ENCODE results near the gene ENTPD2. TPM values are rescaled to one million over a fixed set of nuclear protein-coding genes. Genes with fewer than 3 reads are reported as not detected.

The ENTPD2 gene
- total and polyA plus RNA-seq, 12 donors: 0.28 to 1.7 (median 0.49) TPM; not detected in 6

- H3K9me3 ChIP-seq (replicated peaks in 1 of 3): no peaks in the 10 kb centered on the region
- peaks cover 28 to 43% of the 10 kb centered on the region in 2 donors for H3K4me1 ChIP-seq (replicated peaks in 1 of 2)
- intact Hi-C loops (cut with DNase I): no loop called here
- TF ChIP-seq POLR2A (IDR thresholded peaks at IDR 0.05): no peak
- TF ChIP-seq, protein P1, sequence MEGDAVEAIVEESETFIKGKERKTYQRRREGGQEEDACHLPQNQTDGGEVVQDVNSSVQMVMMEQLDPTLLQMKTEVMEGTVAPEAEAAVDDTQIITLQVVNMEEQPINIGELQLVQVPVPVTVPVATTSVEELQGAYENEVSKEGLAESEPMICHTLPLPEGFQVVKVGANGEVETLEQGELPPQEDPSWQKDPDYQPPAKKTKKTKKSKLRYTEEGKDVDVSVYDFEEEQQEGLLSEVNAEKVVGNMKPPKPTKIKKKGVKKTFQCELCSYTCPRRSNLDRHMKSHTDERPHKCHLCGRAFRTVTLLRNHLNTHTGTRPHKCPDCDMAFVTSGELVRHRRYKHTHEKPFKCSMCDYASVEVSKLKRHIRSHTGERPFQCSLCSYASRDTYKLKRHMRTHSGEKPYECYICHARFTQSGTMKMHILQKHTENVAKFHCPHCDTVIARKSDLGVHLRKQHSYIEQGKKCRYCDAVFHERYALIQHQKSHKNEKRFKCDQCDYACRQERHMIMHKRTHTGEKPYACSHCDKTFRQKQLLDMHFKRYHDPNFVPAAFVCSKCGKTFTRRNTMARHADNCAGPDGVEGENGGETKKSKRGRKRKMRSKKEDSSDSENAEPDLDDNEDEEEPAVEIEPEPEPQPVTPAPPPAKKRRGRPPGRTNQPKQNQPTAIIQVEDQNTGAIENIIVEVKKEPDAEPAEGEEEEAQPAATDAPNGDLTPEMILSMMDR (IDR thresholded peaks at IDR 0.05): no peak
- 92 to 100% (median 96%) methylated on average over 3 to 16 of the region's 16 CpGs for WGBS, 4 donors
- peaks cover 0 to 37% of the 10 kb centered on the region in 2 donors for H3K36me3 ChIP-seq (replicated peaks in 1 of 2)
- no peaks in the 10 kb centered on the region for H3K27me3 ChIP-seq
- DNase-seq: no peak
- H3K4me3 ChIP-seq: no peak overlapping the region
- peak overlapping the region in 3 of 5 donors; percentile 89 to 91 (median 91) for H3K27ac ChIP-seq
Measured at GRCh38 chr9:137082222-137082924, 28.5 kb upstream of the ENTPD2 start.

- TF ChIP-seq POLR2A (IDR thresholded peaks at IDR 0.05): no peak
- TF ChIP-seq, protein P1 (IDR thresholded peaks at IDR 0.05): no peak
- H3K36me3 ChIP-seq (replicated peaks in 1 of 2): peaks cover 0 to 37% of the 10 kb centered on the region in 2 donors
- no peaks in the 10 kb centered on the region for H3K27me3 ChIP-seq
Measured at GRCh38 chr9:137080260-137081122, 26.6 kb upstream of the ENTPD2 start.

DNA sequence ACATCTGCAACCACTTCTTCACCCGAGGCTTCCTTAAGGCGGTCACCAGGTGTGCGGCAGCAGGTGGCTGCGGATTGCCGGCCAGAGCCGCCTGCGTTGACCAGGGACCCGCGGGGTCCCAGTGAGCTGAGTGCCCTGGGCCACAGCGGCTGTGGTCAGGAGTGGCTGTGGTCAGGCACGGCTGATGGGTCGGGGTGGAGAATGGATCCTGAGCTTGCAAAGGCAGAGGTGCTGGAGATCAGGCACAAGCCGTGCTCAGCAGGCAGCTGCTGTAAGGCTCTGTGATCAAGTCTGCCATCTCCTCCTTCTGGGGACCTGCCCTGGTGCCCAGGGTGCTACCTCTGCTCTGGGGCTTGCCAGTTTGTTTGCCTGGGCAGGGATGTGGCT lies 25.5 kb upstream of the ENTPD2 start:
- TF ChIP-seq, protein P1 (IDR thresholded peaks at IDR 0.05): no peak
- Histone ChIP-seq H3K9me3 (replicated peaks in 1 of 3) (no peaks in the 10 kb centered on the region), H3K36me3 (replicated peaks in 1 of 2) (peaks cover 0 to 37% of the 10 kb centered on the region in 2 donors), H3K27me3 (no peaks in the 10 kb centered on the region), H3K4me3 (no peak overlapping the region), H3K4me1 (replicated peaks in 1 of 2) (peaks cover 13 to 31% of the 10 kb centered on the region in 2 donors), H3K27ac (no peak overlapping the region)
- no peak for DNase-seq
- intact Hi-C loops (cut with DNase I): no loop called here
- WGBS, 4 donors: 71 to 100% (median 87%) methylated on average over 1 to 13 of the region's 13 CpGs

More at GRCh38 chr9:137080260-137081122, 26.6 kb upstream of the ENTPD2 start:
- intact Hi-C loops (cut with DNase I): no loop called here
- Histone ChIP-seq H3K4me1 (replicated peaks in 1 of 2) (peaks cover 21 to 35% of the 10 kb centered on the region in 2 donors), H3K27ac (no peak overlapping the region), H3K9me3 (replicated peaks in 1 of 3) (no peaks in the 10 kb centered on the region), H3K4me3 (no peak overlapping the region)
- no peak for DNase-seq
- WGBS, 4 donors: 72 to 94% (median 93%) methylated on average over 5 to 24 of the region's 24 CpGs

DNA sequence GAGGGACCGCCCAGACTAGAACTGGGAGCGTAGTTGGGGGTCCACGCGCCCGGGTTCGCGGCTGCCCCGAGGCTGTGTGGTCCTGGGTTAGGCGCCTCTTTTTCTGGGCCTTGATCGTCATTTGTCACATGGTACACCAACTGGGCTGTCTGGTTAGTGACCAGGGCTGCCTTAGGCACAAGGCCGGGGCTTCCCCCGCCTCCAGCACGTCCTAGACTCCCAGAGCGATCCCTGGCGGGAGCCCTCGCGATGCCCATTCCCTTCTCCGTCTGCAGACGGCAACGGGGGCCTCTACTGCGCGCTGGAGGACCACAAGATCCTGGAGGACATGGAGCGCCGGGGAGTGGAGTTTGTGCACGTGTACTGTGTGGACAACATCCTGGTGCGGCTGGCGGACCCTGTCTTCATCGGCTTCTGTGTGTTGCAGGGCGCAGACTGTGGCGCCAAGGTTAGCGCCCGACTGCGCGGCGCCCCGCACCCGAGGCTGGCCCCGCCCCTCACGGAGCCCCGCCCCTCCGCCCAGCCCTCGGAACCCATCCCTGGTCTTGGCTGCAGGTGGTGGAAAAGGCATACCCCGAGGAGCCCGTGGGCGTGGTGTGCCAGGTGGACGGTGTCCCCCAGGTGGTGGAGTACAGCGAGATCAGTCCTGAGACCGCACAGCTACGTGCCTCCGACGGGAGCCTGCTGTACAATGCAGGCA lies 25.0 kb upstream of the ENTPD2 start:
- peak overlapping the region in 1 of 4 donors; percentile 87 for H3K4me3 ChIP-seq
- TF ChIP-seq POLR2A (IDR thresholded peaks at IDR 0.05): no peak
- TF ChIP-seq, protein P1 (IDR thresholded peaks at IDR 0.05): no peak
- H3K9me3 ChIP-seq (replicated peaks in 1 of 3): no peaks in the 10 kb centered on the region
- H3K27me3 ChIP-seq: no peaks in the 10 kb centered on the region
- no peak overlapping the region for H3K27ac ChIP-seq
- DNase-seq: no peak
- H3K4me1 ChIP-seq (replicated peaks in 1 of 2): peaks cover 10 to 26% of the 10 kb centered on the region in 2 donors
- intact Hi-C loops (cut with DNase I): no loop called here
- peaks cover 0 to 37% of the 10 kb centered on the region in 2 donors for H3K36me3 ChIP-seq (replicated peaks in 1 of 2)
- WGBS, 4 donors: 31 to 60% (median 47%) methylated on average over 13 to 51 of the region's 51 CpGs

Measured in adrenal gland (tissue), 12 donors.